ENCODE results near the gene CGRRF1.
A peak's percentile ranks its signal among the peaks of the same experiment; 100 is the strongest.

The CGRRF1 gene

DNA sequence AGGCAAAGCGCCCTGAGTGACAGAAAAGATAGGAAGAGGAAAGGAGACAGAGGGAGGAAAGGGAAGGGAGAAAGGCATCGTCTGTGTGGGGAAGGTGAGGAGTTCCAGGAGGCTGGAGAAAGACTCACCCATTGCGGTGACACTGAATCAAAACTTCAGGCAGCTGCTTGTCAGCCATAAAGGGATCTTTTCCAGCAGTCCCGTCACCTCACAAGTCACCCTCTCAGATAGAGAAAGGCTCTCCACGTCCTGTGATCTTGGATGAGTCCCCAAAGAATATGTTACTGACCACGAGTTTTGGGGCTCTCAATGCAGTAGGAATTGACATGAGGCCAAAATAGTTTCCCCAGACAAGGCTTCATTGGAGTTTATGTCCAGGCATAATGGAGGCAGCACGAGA lies 11.1 kb upstream of the CGRRF1 start:
- no peak for TF ChIP-seq CTCF (IDR thresholded peaks at IDR 0.05)
- no peak for DNase-seq
- Histone ChIP-seq H3K4me1 (no peaks in the 10 kb centered on the region), H3K36me3 (no peaks in the 10 kb centered on the region), H3K27me3 (peaks cover 0 to 3% of the 10 kb centered on the region in 2 donors), H3K4me3 (no peak overlapping the region), H3K9me3 (no peaks in the 10 kb centered on the region), H3K27ac (no peak overlapping the region)
- intact Hi-C loops (cut with DNase I; ENCODE audit: low total_unique reads), result no loop called here

DNA sequence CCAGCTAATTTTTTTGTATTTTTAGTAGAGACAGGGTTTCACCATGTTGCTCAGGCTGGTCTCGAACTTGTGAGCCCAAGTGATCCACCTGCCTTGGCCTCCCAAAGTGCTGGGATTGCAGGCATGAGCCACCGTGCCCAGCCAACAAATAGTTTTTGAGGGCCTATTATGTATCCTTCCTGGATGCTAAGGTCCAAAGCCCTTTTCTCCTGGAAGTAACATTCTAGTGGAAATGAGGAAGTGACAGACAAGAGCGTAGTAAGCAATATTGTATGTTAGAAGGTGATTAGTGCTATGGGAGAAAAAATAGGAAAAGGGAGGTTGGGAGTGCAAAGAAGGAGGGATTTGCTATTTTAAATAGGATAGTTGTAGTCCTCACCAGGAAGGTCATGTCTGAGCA lies 9.0 kb upstream of the CGRRF1 start:
- H3K27ac ChIP-seq, result no peak overlapping the region
- no peak for DNase-seq
- H3K9me3 ChIP-seq, result no peaks in the 10 kb centered on the region
- no peak for TF ChIP-seq CTCF (IDR thresholded peaks at IDR 0.05)
- no peaks in the 10 kb centered on the region for H3K36me3 ChIP-seq
- no peak overlapping the region for H3K4me3 ChIP-seq
- intact Hi-C loops (cut with DNase I; ENCODE audit: low total_unique reads), result no loop called here
- no peaks in the 10 kb centered on the region for H3K4me1 ChIP-seq
- peaks cover 0 to 3% of the 10 kb centered on the region in 2 donors for H3K27me3 ChIP-seq

- peaks cover 0 to 3% of the 10 kb centered on the region in 2 donors for H3K27me3 ChIP-seq
- H3K4me3 ChIP-seq, result no peak overlapping the region
- no peak for TF ChIP-seq CTCF (IDR thresholded peaks at IDR 0.05)
- no peaks in the 10 kb centered on the region for H3K36me3 ChIP-seq
- DNase-seq, result no peak
- intact Hi-C loops (cut with DNase I; ENCODE audit: low total_unique reads), result no loop called here
- no peak overlapping the region for H3K27ac ChIP-seq
- no peaks in the 10 kb centered on the region for H3K4me1 ChIP-seq
- no peaks in the 10 kb centered on the region for H3K9me3 ChIP-seq
Observed at GRCh38 chr14:54501480-54501879, 8.2 kb upstream of the CGRRF1 start.

DNA sequence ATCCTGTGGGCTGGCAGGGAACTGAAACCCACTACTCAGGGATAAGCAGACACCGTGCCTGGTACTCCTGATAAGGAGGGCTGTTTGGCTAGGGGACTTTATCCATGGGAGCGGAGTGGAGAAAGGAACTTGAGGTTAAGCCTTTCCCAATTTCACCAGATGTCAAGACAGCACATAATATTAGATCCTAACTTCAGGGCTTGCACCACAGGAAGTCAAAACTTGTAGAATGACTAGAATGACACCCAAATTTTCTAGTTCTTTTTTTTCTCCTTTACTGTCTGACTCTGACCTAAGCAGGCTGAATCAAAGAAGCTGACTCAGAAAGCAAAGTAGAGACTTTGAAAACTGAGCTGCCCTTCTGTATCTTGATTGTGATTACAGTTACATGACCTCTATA lies 7.1 kb upstream of the CGRRF1 start:
- intact Hi-C loops (cut with DNase I; ENCODE audit: low total_unique reads), result no loop called here
- H3K27ac ChIP-seq, result no peak overlapping the region
- H3K9me3 ChIP-seq, result no peaks in the 10 kb centered on the region
- H3K36me3 ChIP-seq, result no peaks in the 10 kb centered on the region
- H3K4me3 ChIP-seq, result no peak overlapping the region
- H3K27me3 ChIP-seq, result peaks cover 0 to 3% of the 10 kb centered on the region in 2 donors
- no peak for DNase-seq
- no peaks in the 10 kb centered on the region for H3K4me1 ChIP-seq
- TF ChIP-seq CTCF (IDR thresholded peaks at IDR 0.05), result no peak

DNA sequence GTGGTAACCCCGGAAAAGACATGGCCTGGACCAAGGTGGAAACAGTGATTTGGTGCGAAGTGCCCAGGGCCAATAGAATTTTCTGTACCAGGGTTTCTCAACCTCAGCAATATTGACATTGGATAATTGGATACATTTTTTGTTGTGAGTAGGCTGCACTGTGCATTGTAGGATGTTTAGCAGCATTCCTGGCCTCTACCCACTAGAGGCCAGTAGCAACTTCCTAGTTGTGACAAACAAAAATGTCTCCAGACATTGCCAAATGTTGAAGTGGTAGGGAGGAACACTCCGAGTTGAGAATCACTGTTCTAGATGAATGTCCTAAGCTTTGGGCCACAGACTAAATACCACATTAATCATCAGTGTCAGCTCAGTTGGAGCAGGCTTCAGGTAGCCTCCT lies 6.2 kb upstream of the CGRRF1 start:
- intact Hi-C loops (cut with DNase I; ENCODE audit: low total_unique reads), result no loop called here
- DNase-seq, result no peak
- H3K27ac ChIP-seq, result no peak overlapping the region

More for the DNA sequence above, 6.2 kb upstream of the CGRRF1 start:
- peak in 1 of 2 experiments; percentile 10 for TF ChIP-seq CTCF (IDR thresholded peaks at IDR 0.05)
- no peaks in the 10 kb centered on the region for H3K4me1 ChIP-seq
- peaks cover 0 to 3% of the 10 kb centered on the region in 2 donors for H3K27me3 ChIP-seq
- H3K9me3 ChIP-seq, result no peaks in the 10 kb centered on the region
- no peak overlapping the region for H3K4me3 ChIP-seq
- no peaks in the 10 kb centered on the region for H3K36me3 ChIP-seq

Data from tibial artery (tissue), 4 donors.